PFSK-1 (cell line): Measurements from ENCODE around the gene MOGAT3.

Experiments
- FOXP2 ChIP-seq: optimal IDR thresholded peaks from 2 replicates; pipeline ENCODE3; 2011; ENCODE audit warnings: borderline replicate concordance, control low read depth, inconsistent platforms; ENCODE audit not compliant: insufficient read depth; ENCODE audit errors: extremely low read length, extremely low read depth
- POLR2AphosphoS5 ChIP-seq: IDR thresholded peaks from 2 replicates; pipeline ENCODE4 v1.6.1; 2012; ENCODE audit warnings: low read depth, mild to moderate bottlenecking, control low read depth, low read length, moderate library complexity
- REST ChIP-seq, 2 experiments: IDR thresholded peaks; 2 replicates each; pipeline versions ENCODE4 v1.6.1 to v1.8.0; 2011 to 2012; ENCODE audit warnings: low read depth in 2 of 2, low read length in 2 of 2, control low read depth in 1 of 2, inconsistent platforms in 1 of 2, mild to moderate bottlenecking in 1 of 2, moderate library complexity in 1 of 2; ENCODE audit not compliant: insufficient read depth in 1 of 2
- SIN3A ChIP-seq: IDR thresholded peaks from 2 replicates; pipeline ENCODE4 v1.6.1; 2012; ENCODE audit warnings: mild to moderate bottlenecking, low read length, moderate library complexity, borderline replicate concordance; ENCODE audit not compliant: insufficient read depth
- TAF1 ChIP-seq: IDR thresholded peaks from 2 replicates; pipeline ENCODE4 v1.6.1; 2012; ENCODE audit warnings: low read length, control low read depth, borderline replicate concordance; ENCODE audit not compliant: insufficient read depth

GRCh38 chr7:101154693-101155102, 46.1 kb downstream of the MOGAT3 start:
- TF ChIP-seq TAF1 (no peak), SIN3A (no peak), POLR2AphosphoS5 (no peak), REST (IDR thresholded peaks at IDR 0.05; ENCODE audit: insufficient read depth in 1 of 2, low read depth in 2 of 2, low read length in 2 of 2) (no peak), FOXP2 (no peak)
